HG02885 (cell line): ENCODE data around the gene GTPBP3.
"Not testable (repeated sequence)": the region's sequence is repeated elsewhere in the genome, so short reads cannot be mapped to it uniquely, and the experiment has no call there.

Source experiments
- ATAC-seq: cut with Tn5 transposase; IDR thresholded peaks from one replicate; pipeline ENCODE4 v1.9.1; 2021; ENCODE audit warnings: mild to moderate bottlenecking; ENCODE audit not compliant: unreplicated experiment, poor library complexity

The GTPBP3 gene, protein sequence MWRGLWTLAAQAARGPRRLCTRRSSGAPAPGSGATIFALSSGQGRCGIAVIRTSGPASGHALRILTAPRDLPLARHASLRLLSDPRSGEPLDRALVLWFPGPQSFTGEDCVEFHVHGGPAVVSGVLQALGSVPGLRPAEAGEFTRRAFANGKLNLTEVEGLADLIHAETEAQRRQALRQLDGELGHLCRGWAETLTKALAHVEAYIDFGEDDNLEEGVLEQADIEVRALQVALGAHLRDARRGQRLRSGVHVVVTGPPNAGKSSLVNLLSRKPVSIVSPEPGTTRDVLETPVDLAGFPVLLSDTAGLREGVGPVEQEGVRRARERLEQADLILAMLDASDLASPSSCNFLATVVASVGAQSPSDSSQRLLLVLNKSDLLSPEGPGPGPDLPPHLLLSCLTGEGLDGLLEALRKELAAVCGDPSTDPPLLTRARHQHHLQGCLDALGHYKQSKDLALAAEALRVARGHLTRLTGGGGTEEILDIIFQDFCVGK

GRCh38 chr19:17336872-17337674, at the start of gene GTPBP3:
Gene GTPBP3, plus strand, starts transcription at chr19:17337553. Its CDS starts 59 bp downstream, at chr19:17337612.
- peak; percentile 80 for ATAC-seq

DNA sequence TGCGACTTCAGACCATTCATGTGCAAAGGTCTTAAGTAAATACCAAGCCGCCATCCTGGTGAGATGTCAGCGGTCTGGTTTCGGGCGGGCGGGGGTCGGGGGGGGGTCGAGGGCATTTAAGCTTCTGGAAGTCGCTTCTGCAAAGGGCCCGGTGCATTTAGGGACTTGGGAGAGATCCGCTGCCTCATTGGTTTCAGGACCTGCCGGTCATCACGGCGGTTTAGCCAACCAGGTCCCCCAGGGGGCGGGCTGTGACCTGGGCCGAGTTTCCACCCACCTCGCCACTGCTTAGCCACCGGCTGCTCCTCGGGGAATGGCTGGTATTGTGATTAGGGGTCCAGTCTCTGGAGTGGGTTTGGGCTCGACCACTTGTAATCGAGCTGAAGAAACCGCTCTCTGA, 47.9 kb upstream of the GTPBP3 start:
- no peak for ATAC-seq

GRCh38 chr19:17292301-17293074, 44.9 kb upstream of the GTPBP3 start:
- peak; percentile 77 for ATAC-seq

DNA sequence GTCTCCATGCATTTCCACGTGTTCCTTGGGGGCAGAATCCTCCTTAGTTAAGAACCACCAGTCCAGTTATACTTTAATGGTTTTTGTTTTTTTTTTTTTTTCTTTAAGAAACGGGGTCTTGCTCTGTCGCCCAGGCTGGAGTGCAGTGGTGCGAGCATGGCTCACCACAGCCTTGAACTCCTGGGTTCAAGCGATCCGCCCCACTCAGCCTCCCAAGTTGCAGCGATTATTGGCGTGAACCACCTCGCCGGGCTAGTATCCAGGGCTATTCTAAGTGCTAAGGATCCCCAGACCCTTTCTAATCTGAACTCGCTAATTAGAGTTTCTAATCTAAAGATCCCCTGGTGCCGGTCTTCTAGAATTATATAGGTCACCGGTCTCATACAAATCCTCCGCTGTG, 43.7 kb upstream of the GTPBP3 start:
- ATAC-seq = no peak

DNA sequence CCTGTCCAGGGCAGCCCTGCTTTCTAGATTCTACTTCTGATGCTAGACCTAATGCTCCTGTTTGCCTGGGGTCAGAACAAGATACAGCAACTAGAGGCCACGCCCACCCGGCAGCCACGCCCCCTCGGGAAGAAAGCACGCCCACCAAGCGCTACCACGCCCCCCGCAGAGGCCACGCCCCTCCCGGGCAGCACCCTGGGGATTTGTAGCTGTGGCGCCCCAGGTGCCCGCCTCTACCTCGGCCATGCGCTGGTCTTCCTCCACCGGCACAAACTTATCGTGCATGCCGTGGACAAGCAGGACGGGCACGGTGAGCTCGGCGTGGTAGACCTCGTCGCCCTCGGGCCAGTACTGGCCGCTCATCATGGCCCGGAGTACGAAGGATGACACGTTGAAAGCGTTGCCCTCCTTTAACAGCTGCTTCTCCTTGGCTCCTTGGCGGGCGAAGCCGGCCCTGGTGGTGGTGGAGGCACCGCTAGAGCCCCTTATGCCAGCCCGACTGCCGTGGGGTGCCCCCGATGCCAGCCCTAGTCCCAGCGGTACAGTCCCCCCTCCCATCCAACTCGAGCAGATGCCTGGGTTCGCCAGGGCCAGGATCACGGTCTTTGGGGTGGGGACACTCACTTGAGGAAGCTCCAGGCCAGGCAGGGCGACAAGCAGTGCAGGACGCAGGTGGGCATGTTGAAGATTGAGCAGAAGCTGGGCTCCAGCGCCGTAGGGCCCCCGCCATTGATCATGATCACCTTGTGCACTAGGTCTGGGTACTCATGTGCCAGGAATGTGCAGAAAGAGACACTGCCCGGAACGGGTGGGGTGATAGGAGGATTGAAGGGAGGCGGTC, 43.1 kb upstream of the GTPBP3 start:
- ATAC-seq = no peak

GRCh38 chr19:17295551-17295950, 41.8 kb upstream of the GTPBP3 start:
- not testable (repeated sequence) for ATAC-seq

DNA sequence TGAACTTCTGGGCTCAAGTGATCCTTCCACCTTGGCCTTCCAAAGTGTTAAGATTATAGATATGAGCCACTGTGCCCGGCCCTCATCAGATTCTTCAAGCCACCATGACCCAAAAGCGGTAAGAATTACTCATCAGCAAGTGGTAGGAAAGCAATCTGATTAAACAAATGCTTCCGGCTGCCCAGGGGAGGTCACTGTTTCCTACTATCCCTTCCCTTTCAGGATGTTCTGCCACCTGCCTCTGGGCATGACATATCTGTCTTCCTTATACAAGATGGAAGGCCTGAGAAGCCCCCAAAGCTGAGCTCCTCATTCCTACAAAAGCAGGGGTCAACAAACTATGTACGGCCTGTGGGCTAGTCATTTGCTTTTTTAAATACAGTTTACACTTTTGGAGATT, 41.1 kb upstream of the GTPBP3 start:
- ATAC-seq = no peak

DNA sequence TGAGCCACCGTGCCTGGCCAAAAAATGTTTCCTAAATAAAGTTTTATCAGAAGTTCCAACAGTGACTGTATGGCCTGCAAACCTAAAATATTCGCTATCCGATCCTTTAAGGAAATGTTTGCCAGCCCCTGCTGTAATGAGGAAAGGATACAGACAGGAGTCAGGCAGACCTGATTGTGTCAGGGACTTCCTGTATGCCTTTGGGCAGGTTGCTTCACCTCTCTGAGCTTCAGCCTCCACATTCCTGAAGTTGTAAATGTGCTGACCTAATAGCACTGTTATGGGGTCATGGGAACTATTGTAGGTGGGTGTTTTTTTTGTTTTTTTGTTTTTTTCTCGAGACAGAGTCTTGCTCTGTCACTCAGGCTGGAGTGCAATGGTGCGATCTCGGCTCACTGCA, 40.4 kb upstream of the GTPBP3 start:
- no peak for ATAC-seq

- ATAC-seq = no peak
Observed at GRCh38 chr19:17300992-17301619, 36.2 kb upstream of the GTPBP3 start.

DNA sequence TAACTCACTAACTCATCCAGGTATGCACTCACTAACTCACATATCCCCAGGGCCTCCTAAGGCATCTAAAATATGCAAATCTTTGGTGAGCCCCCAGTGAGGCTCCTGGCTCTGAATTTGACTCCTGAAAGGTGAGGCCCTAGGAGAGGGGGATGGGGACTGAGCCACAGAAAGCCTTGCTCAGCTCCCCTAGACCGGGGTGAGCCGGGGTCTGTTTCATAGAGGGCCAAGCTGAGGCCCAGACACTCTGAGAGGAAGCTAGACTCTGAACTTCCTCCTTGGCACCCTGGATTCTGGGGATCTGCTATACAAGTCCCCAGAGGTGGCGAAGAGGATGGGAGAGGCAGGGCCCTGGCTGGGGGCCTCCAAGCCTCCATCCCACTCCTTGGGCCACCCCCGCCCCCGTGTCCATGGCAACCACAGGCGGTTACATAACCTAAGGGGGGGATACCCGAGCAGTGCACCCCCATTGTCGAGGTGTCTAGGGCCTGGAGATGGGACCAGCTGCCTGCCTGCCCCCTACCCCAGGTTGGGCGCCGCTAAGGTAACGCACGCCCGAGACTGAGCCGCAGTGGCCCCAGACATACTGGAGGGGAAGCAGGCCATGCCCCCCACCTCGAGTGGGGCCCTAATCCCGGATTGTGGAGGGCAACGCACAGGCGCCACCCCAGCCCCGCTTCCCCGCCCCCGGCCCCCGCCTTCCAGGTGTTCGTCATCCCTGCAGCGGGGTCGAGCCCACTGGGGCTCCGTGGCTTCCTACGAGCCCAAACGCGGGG, 34.8 kb upstream of the GTPBP3 start:
- no peak for ATAC-seq

DNA sequence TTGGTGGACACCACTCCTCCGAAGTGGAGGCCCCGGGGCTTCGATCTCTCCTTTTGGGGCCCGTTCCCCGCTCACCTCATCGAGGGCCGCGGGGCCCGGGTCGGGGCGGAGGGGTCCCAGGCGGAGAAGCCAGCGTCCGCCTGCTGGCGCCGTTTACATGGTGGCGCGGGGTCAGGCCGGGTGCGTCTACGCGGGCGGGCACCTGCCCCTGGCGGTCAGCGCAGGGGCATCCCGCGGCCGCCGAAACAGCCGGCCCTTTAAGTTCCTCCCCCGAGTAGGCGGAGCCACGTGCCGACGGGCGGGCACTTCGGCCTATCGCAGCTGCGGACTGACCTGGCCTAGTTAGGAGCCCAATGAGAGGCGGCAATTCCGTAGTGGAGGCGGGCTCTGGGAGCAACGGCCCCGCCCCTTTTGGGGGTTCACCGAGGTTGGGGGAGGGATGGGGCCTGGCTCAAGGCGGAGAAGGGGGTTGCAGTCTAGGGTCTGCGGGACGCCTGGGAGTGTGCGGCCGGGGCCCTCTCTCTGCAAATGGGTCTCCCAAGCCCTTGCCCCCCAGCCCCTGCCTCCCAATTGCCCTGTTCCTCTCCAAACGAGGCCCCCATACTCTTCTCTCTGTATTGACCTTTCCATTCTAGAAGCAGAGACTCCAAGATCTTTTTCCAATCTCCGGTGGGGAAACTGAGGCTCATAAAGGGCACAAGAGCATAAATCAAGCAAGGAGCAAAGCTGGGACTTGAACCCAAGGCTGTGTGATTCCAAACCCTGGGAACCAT, 34.0 kb upstream of the GTPBP3 start, which contains the start of gene ABHD8:
Gene ABHD8 (minus strand): TSS at position 259 of the 773 bp plus-strand sequence. CDS start 1,809 bp downstream, outside the sequence.
- ATAC-seq = peak; percentile 64

DNA sequence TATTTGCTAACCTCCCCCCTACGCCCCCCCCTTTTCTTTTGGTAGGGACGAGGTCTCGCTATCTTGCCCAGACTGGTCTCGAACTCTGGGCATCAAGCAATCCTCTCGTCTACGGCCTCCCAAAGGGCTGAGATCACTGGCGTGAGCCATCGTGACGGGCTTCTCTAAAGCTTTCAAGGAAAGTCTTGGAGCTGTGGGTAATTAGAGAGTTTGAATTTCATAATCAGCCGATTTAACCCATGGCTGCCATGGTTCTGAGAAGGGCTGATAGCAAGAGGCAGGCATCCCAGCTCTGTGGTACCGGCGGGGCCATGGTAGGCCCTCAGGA, 33.4 kb upstream of the GTPBP3 start:
- no peak for ATAC-seq

DNA sequence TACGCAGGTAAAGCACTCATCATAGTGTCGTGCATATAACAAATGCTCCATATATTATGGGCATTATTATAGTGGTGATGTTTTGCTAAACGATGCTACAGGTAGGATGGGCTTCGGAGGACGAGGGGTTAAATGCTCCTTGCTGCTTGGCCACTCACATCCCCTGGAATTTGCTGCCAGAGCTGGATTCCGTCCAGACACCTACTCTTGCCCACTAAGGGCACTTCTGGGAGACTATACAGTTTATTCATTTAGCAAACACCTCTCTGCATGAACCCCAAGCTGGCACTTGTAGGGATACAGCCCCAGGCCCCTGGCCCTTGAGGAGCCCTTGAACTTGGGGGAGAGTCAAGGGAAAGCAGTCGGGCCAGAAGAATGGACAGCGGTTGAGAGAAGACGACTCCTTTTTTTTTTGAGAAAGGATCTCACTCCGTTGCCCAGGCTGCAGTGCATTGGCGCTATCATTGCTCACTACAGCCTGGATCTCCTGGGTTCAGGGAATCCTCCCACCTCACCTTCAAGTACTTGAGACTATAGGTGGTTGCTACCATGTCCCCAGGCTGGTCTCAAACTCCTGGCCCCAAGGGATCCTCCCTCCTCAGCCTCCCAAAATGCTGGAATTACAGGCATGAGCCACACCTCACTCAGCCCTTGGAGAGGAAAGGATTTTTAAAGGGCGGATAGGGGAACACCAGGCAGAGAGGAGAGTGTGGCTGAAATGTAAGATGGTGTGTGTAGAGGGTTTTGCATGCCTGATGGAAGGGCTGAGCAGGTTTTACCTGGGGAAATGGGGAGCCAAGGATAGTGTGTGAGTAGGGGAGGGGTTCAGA, 32.8 kb upstream of the GTPBP3 start:
- ATAC-seq = no peak

- no peak for ATAC-seq
Observed at GRCh38 chr19:17305216-17305516, 32.2 kb upstream of the GTPBP3 start.

- peak; percentile 65 for ATAC-seq
Observed at GRCh38 chr19:17305517-17306284, 31.7 kb upstream of the GTPBP3 start, which contains the start of gene MRPL34. Gene MRPL34, plus strand, starts transcription at chr19:17305872. Its CDS starts 21 bp downstream, at chr19:17305893.

GRCh38 chr19:17306285-17306714, 31.1 kb upstream of the GTPBP3 start:
- no peak for ATAC-seq
